Erythroblast (primary cell): ENCODE measurements around the gene TMEM169.

Experiments
- GATA1 ChIP-seq: IDR thresholded peaks from 2 replicates; pipeline ENCODE4 v1.6.1; 2011; ENCODE audit warnings: low read depth, mild to moderate bottlenecking, control low read depth, low read length, moderate library complexity
- POLR2A ChIP-seq: IDR thresholded peaks from 2 replicates; pipeline ENCODE4 v1.6.1; 2011; ENCODE audit warnings: mild to moderate bottlenecking, low read length

DNA sequence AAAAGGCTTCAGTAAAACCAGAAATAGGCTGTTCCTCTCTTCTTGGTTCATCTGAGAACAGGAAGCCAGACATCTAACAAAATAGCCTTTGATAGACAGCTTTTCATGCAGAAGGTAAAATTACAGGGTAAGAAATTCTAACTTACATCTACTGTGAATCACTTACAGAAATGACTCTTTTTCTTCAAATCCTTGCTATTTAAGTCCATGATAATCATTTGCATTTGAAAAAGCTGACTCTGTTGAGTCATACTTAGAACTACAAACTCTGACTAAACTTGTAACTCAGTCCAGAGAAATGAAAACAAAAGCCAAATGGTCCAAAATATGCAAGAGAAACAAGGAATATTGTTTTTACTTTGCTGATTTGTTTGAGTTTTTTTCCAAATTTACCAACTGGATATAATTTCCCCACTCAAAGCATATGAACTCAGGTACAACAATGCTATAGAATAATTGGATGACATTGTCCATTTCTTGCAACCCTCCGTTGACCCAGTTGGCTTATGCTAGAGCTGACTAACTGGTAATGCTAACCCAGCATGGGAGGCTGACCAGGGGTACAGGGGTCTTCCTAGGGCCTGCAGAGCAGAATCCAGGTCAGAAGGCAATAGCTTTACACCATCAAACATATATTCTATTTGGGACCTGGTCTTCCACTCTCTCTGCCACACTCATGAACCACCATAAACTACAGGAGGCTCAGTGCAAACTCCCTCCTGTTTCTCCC, 49.6 kb upstream of the TMEM169 start:
- no peak for TF ChIP-seq POLR2A
- TF ChIP-seq GATA1, result no peak
